ENCODE results near the gene CSH2.

CSH2 gene

DNA sequence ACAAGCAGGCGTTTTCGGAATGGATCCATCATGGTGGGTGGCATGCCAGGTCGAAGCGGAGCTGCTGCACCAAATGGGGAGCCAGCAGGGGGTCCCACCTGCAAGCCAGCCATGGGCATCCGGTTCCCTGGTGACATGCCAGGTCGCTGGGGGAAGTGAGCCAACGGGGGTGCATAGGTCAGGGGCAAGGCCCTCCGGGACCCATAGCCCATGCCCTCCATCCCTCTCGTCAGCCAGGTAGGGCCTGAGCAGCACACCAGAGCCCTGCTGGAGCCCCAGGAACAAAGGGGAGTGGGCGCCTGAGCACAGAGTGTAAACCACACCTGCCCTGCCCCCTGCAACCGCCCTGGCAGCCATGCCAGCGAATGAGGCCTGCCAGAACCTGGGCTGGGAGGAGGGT, 36.0 kb downstream of the CSH2 start:
- no peak for DNase-seq (ENCODE audit: low read depth)
- no peak overlapping the region for H3K4me3 ChIP-seq (ENCODE audit: low read depth, low read length)
- TF ChIP-seq CTCF (conservative IDR thresholded peaks at IDR 0.05; ENCODE audit: low read depth, low read length): no peak

DNA sequence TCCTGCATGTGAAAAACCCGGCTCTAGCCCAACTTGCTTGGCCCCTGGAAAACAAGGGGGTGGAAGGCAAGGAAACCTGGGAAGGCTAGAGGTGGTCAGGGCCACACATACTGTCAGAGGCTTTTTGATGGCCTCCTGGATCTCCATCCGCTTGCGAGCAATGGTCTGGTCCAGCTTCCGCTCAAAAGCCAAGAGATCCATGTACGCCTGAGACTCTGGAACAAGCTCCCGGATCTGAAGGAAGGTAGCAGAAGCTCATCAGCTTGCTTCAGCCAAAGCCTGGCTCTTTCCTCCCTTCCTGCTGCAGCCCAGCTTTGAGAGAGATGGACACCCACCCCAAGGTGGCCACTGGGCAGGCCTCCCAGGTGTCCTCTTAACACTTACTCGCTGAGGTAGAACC, 36.7 kb downstream of the CSH2 start:
- TF ChIP-seq CTCF (conservative IDR thresholded peaks at IDR 0.05; ENCODE audit: low read depth, low read length): no peak
- no peak overlapping the region for H3K4me3 ChIP-seq (ENCODE audit: low read depth, low read length)
- DNase-seq (ENCODE audit: low read depth): no peak

GRCh38 chr17:63835167-63835720, 38.2 kb downstream of the CSH2 start:
- DNase-seq (ENCODE audit: low read depth): no peak
- no peak for TF ChIP-seq CTCF (conservative IDR thresholded peaks at IDR 0.05; ENCODE audit: low read depth, low read length)
- H3K4me3 ChIP-seq (ENCODE audit: low read depth, low read length): no peak overlapping the region

DNA sequence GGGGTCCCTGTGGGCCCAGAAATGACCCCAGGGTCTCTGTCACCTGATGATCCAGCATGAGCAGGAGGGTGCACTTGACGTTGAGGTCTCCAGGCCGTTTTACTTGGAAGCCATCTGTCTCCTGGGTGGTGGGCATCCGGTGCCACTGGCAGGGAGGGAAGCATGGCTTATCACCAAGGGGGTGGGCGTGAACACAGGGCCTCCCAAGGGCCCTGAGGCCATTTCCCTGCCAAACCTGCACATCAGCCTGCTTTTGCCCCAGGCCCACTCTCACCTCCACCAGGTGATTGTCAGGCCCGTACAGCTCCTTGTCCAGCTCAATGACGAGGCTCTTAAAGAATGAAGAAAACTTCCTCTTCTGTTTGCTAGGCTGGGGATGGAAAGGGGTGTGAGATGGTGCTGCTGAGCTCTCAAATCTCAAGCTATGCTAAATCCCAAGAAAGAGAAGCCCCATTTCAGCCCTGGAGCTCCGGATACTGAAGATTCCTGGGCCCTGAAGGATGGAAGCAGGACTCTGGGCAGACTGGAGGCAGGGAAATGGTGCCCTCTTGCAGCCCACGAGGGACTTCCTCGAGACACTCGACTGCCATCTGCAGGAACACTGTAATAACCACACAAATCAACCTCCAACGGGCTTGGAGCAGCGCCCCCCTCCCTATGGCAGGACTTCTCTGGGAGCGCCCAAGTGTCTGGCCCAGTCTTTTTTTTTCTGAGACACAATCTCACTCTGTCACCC, 38.9 kb downstream of the CSH2 start:
- peak; percentile 83 for DNase-seq (ENCODE audit: low read depth)
- TF ChIP-seq CTCF (conservative IDR thresholded peaks at IDR 0.05; ENCODE audit: low read depth, low read length): peak; percentile 68
- no peak overlapping the region for H3K4me3 ChIP-seq (ENCODE audit: low read depth, low read length)

DNA sequence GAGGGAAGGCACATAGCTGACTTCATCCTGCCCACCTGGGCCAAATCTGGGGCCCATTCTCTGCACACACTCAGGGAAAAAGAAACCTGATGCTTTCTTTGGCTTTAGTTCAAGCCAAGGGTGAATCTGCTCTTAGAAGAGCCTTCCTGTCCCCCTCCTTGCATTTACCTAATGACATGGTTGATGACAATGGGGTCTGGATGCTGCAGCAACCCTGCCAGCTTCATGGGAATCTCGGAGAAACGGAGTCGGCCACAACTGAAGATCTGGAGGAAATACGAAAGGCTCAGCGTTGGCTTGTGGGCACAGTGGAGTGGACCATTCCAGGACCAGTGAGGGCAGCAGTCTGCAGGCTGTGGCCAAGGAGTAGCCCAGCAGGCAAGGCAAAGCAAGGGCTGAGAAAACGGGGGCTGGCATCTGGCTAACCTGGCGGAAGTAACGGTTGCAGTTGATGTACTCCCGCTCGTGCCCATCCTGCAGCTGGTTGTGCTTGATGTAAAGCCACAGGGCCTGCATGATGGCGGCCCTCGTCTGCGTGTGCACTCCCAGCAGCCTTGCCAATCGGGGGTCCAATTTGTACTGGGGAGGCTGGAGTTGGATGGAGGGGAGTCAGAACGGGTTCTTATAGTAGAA, 39.6 kb downstream of the CSH2 start:
- H3K4me3 ChIP-seq (ENCODE audit: low read depth, low read length): no peak overlapping the region
- TF ChIP-seq CTCF (conservative IDR thresholded peaks at IDR 0.05; ENCODE audit: low read depth, low read length): no peak
- no peak for DNase-seq (ENCODE audit: low read depth)

GRCh38 chr17:63833026-63833740, 40.3 kb downstream of the CSH2 start:
- DNase-seq (ENCODE audit: low read depth): no peak
- TF ChIP-seq CTCF (conservative IDR thresholded peaks at IDR 0.05; ENCODE audit: low read depth, low read length): no peak
- no peak overlapping the region for H3K4me3 ChIP-seq (ENCODE audit: low read depth, low read length)
